Measurements from ENCODE around the gene BLNK.

The BLNK gene

GRCh38 chr10:96276426-96276825 lies 5.1 kb upstream of the BLNK start:
- POLR2A ChIA-PET = no interaction called here
- no peak for DNase-seq (ENCODE audit: extremely low spot score)
- TF ChIP-seq PKNOX1 (IDR thresholded peaks at IDR 0.05) (no peak), NFRKB (IDR thresholded peaks at IDR 0.05) (no peak)
- CTCF ChIA-PET = no interaction called here

GRCh38 chr10:96275685-96276418 lies 4.5 kb upstream of the BLNK start:
- TF ChIP-seq SUZ12 (IDR thresholded peaks at IDR 0.05) (no peak), CTBP1 (IDR thresholded peaks at IDR 0.05; ENCODE audit: borderline replicate concordance) (no peak), LEF1 (IDR thresholded peaks at IDR 0.05; ENCODE audit: borderline replicate concordance) (no peak), FOXA1 (IDR thresholded peaks at IDR 0.05) (no peak), SP1 (IDR thresholded peaks at IDR 0.05) (no peak), BHLHE40 (IDR thresholded peaks at IDR 0.05; ENCODE audit: borderline replicate concordance) (no peak), FOXM1 (IDR thresholded peaks at IDR 0.05; ENCODE audit: borderline replicate concordance) (no peak), FOXK2 (IDR thresholded peaks at IDR 0.05) (no peak), PKNOX1 (IDR thresholded peaks at IDR 0.05) (no peak), NFRKB (IDR thresholded peaks at IDR 0.05) (no peak), ELF4 (IDR thresholded peaks at IDR 0.05) (no peak), TARDBP (IDR thresholded peaks at IDR 0.05) (no peak)
- POLR2A ChIA-PET = no interaction called here
- DNase-seq (ENCODE audit: extremely low spot score) = no peak
- CTCF ChIA-PET = no interaction called here

- POLR2A ChIA-PET = interaction anchor here (1.0 kb wide), 1 partner anchor 43 kb away, joined by 3 read pairs; no protein-coding TSS in a partner anchor
- TF ChIP-seq NFRKB (IDR thresholded peaks at IDR 0.05) (no peak), CTBP1 (IDR thresholded peaks at IDR 0.05; ENCODE audit: borderline replicate concordance) (no peak), PKNOX1 (IDR thresholded peaks at IDR 0.05) (no peak), BHLHE40 (IDR thresholded peaks at IDR 0.05; ENCODE audit: borderline replicate concordance) (no peak), SP1 (IDR thresholded peaks at IDR 0.05) (no peak), ZNF384 (IDR thresholded peaks at IDR 0.05) (no peak), FOXM1 (IDR thresholded peaks at IDR 0.05; ENCODE audit: borderline replicate concordance) (no peak), ELF4 (IDR thresholded peaks at IDR 0.05) (no peak), ARNT (IDR thresholded peaks at IDR 0.05) (no peak), HDGF (IDR thresholded peaks at IDR 0.05; ENCODE audit: borderline replicate concordance) (no peak), L3MBTL2 (conservative IDR thresholded peaks at IDR 0.05) (no peak), FOXK2 (IDR thresholded peaks at IDR 0.05) (no peak)
- DNase-seq (ENCODE audit: extremely low spot score) = no peak
- CTCF ChIA-PET = interaction anchor here (2.1 kb wide), 1 partner anchor 43 kb away, joined by 6 read pairs; no protein-coding TSS in a partner anchor
Observed at GRCh38 chr10:96272316-96273280, 1.2 kb upstream of the BLNK start.

GRCh38 chr10:96270571-96270970 lies 798 bp downstream of the BLNK start:
- ChIA-PET POLR2A (interaction anchor here (0.7 kb wide), 1 partner anchor 40 kb away, joined by 3 read pairs; no protein-coding TSS in a partner anchor), CTCF (interaction anchor here (0.6 to 2.1 kb wide), 2 partner anchors 41 to 87 kb away, joined by 3 to 6 read pairs; no protein-coding TSS in a partner anchor)
- DNase-seq (ENCODE audit: extremely low spot score) = no peak

More at GRCh38 chr10:96270571-96270970, 798 bp downstream of the BLNK start:
- TF ChIP-seq SP1 (IDR thresholded peaks at IDR 0.05) (no peak), NFRKB (IDR thresholded peaks at IDR 0.05) (no peak), L3MBTL2 (conservative IDR thresholded peaks at IDR 0.05) (no peak), BHLHE40 (IDR thresholded peaks at IDR 0.05; ENCODE audit: borderline replicate concordance) (no peak), SUZ12 (IDR thresholded peaks at IDR 0.05) (no peak), CTBP1 (IDR thresholded peaks at IDR 0.05; ENCODE audit: borderline replicate concordance) (no peak), FOXA1 (IDR thresholded peaks at IDR 0.05) (no peak), FOXM1 (IDR thresholded peaks at IDR 0.05; ENCODE audit: borderline replicate concordance) (no peak), LEF1 (IDR thresholded peaks at IDR 0.05; ENCODE audit: borderline replicate concordance) (no peak), PKNOX1 (IDR thresholded peaks at IDR 0.05) (no peak), HDGF (IDR thresholded peaks at IDR 0.05; ENCODE audit: borderline replicate concordance) (no peak), ARNT (IDR thresholded peaks at IDR 0.05) (no peak), FOXK2 (IDR thresholded peaks at IDR 0.05) (no peak)
